K562 (cell line): ENCODE data around the gene KLHL41. TPM values are rescaled to one million over a fixed set of nuclear protein-coding genes. Genes with fewer than 3 reads are reported as not detected.

ENCODE experiments used
- CBX1 ChIP-seq: sonication (generic); IDR thresholded peaks from 2 replicates; pipeline ENCODE4 v1.6.1; 2016; ENCODE audit warnings: antibody characterized with exemption, low read depth, mild to moderate bottlenecking
- CUX1 ChIP-seq: fragments of 200-800 bp; sonication (Bioruptor generic); IDR thresholded peaks from 2 replicates; pipeline ENCODE4 v1.6.1; 2016; ENCODE audit warnings: missing genetic modification characterization, missing compliant biosample characterization
- E2F8 ChIP-seq: fragments of 450-650 bp; IDR thresholded peaks from 2 replicates; pipeline ENCODE4 v1.7.1; 2018; ENCODE audit warnings: mild to moderate bottlenecking, low read depth; ENCODE audit not compliant: partially characterized antibody
- EP400 ChIP-seq: fragments of 450-650 bp; IDR thresholded peaks from 2 replicates; pipeline ENCODE4 v1.6.1; 2017; ENCODE audit warnings: antibody characterized with exemption, mild to moderate bottlenecking, moderate library complexity
- HMG20B ChIP-seq: fragments of 250-450 bp; sonication (Bioruptor Pico); IDR thresholded peaks from 2 replicates; pipeline ENCODE4 v1.5.0; 2021; ENCODE audit warnings: mild to moderate bottlenecking
- MAFK ChIP-seq: IDR thresholded peaks from 2 replicates; pipeline ENCODE4 v1.6.1; 2011; ENCODE audit warnings: low read length, improper control_type of control experiment
- MAZ ChIP-seq, 2 experiments: fragments of 450-650 bp in 1 of 2; sonication (generic) in 1 of 2; formaldehyde crosslinking; IDR thresholded peaks in 1 of 2; conservative IDR thresholded peaks in 1 of 2; 2 replicates each; pipeline versions ENCODE4 v1.4.0 to v1.5.0; 2020; ENCODE audit warnings: mild to moderate bottlenecking in 1 of 2, missing genetic modification reagents in 1 of 2
- MEF2D ChIP-seq: conservative IDR thresholded peaks from 2 replicates; pipeline ENCODE4 v1.6.1; 2016; ENCODE audit warnings: low read depth, missing genetic modification characterization, missing compliant biosample characterization
- NFRKB ChIP-seq: fragments of 450-650 bp; IDR thresholded peaks from 2 replicates; pipeline ENCODE4 v1.6.1; 2016; ENCODE audit warnings: low read depth
- RBM39 ChIP-seq: fragments of 200-400 bp; formaldehyde crosslinking; optimal IDR thresholded peaks from 2 replicates; pipeline ENCODE3; 2018; ENCODE audit warnings: low read depth, low read length
- XRCC4 ChIP-seq: IDR thresholded peaks from one replicate; pipeline ENCODE4 v1.6.1; 2011; ENCODE audit not compliant: insufficient read depth, insufficient read length; ENCODE audit errors: extremely low read depth
- ZC3H11A ChIP-seq: IDR thresholded peaks from 2 replicates; pipeline ENCODE4 v1.6.1; 2012; ENCODE audit warnings: low read depth, low read length, improper control_type of control experiment
- ZC3H8 ChIP-seq: fragments of 450-650 bp; IDR thresholded peaks from 2 replicates; pipeline ENCODE4 v1.6.1; 2017
- ZNF174 ChIP-seq: fragments of 250-450 bp; sonication (Bioruptor Pico); IDR thresholded peaks from 2 replicates; pipeline ENCODE4 v1.4.0; 2020; ENCODE audit warnings: mild to moderate bottlenecking
- ZNF778 ChIP-seq: fragments of 450-650 bp; formaldehyde crosslinking; IDR thresholded peaks from 2 replicates; pipeline ENCODE4 v1.4.0; 2020; ENCODE audit warnings: mild to moderate bottlenecking, moderate library complexity
- polyA plus RNA-seq, 8 experiments: library from polyadenylated mRNA; depleted of rRNA in 4 of 8; stranded (reverse) in 5 of 8; unstranded in 3 of 8; fragments of >200 nt; fragmentation: Nextera tagmentation in 2 of 8; fragmentation: Illumina TruSeq in 1 of 8; extraction: Ambion mirVana in 2 of 8; extraction: Trizol in 1 of 8; gene quantifications; 2 replicates each; pipeline versions ENCODE4 v1.2.1 to v1.2.3, GENCODE V29; 2011 to 2014; ENCODE audit warnings: inconsistent platforms in 1 of 8, missing spikeins in 1 of 8
- total RNA-seq, 7 experiments: library from RNA; depleted of rRNA in 6 of 7; stranded (reverse); fragments of >200 nt in 6 of 7; fragmentation: Illumina TruSeq in 2 of 7; extraction: Trizol in 2 of 7; gene quantifications; 2 replicates each; pipeline versions ENCODE4 v1.2.1 to v1.2.3, GENCODE V29; 2011 to 2021; ENCODE audit warnings: low replicate concordance in 1 of 7
- TF ChIP-seq, protein P1 (sequence below), 3 experiments: IDR thresholded peaks in 2 of 3; conservative IDR thresholded peaks in 1 of 3; 2 replicates each; pipeline ENCODE4 v1.5.1; 2011 to 2012; ENCODE audit warnings: low read length in 3 of 3, mild to moderate bottlenecking in 3 of 3, control low read depth in 2 of 3, improper control_type of control experiment in 1 of 3, inconsistent platforms in 1 of 3, low read depth in 1 of 3, mixed read lengths in 1 of 3, moderate library complexity in 1 of 3; ENCODE audit not compliant: insufficient read depth in 2 of 3

The KLHL41 gene
- total and polyA plus RNA-seq, 9 of the 15 experiments (the other 6 are each of a cell fraction or from before 2014, with no cell fraction given): 0.05 to 1.5 (median 0.09) TPM

- no peak for TF ChIP-seq ZNF778 (CRISPR knock-in tag)
- 0 out of 2 replicates have a peak, but pooled peaks have one; percentile 26 for TF ChIP-seq ZC3H11A
- peak; percentile 45; the same call in 1 of the 2 replicates for TF ChIP-seq NFRKB
- TF ChIP-seq E2F8: no peak
- TF ChIP-seq ZC3H8: no peak
- peak; percentile 71 to 87; a peak in 3 of 4 replicates for TF ChIP-seq MAZ (CRISPR knock-in tag; conservative IDR thresholded peaks at IDR 0.05 in 1 of 2, IDR thresholded peaks at IDR 0.05 in 1 of 2)
- no peak for TF ChIP-seq ZNF174 (CRISPR knock-in tag)
- peak; percentile 62; the same call in 1 of the 2 replicates for TF ChIP-seq CBX1
- no peak; the same call in 1 of the 2 replicates for TF ChIP-seq MEF2D (tag)
- TF ChIP-seq, protein P1, sequence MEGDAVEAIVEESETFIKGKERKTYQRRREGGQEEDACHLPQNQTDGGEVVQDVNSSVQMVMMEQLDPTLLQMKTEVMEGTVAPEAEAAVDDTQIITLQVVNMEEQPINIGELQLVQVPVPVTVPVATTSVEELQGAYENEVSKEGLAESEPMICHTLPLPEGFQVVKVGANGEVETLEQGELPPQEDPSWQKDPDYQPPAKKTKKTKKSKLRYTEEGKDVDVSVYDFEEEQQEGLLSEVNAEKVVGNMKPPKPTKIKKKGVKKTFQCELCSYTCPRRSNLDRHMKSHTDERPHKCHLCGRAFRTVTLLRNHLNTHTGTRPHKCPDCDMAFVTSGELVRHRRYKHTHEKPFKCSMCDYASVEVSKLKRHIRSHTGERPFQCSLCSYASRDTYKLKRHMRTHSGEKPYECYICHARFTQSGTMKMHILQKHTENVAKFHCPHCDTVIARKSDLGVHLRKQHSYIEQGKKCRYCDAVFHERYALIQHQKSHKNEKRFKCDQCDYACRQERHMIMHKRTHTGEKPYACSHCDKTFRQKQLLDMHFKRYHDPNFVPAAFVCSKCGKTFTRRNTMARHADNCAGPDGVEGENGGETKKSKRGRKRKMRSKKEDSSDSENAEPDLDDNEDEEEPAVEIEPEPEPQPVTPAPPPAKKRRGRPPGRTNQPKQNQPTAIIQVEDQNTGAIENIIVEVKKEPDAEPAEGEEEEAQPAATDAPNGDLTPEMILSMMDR (IDR thresholded peaks at IDR 0.05 in 2 of 3, conservative IDR thresholded peaks at IDR 0.05 in 1 of 3; ENCODE audit: insufficient read depth in 2 of 3, low read depth in 1 of 3, low read length in 3 of 3): no peak
- TF ChIP-seq HMG20B (CRISPR knock-in tag): no peak
- TF ChIP-seq RBM39: no peak
- TF ChIP-seq XRCC4: no peak
- 0 out of 2 replicates have a peak, but pooled peaks have one; percentile 33 for TF ChIP-seq CUX1
- peak; percentile 33 for TF ChIP-seq MAFK
- TF ChIP-seq EP400: peak; percentile 89
Observed at GRCh38 chr2:169573160-169573973, 63.9 kb downstream of the KLHL41 start, which contains the start of gene FASTKD1 (continued).
